Neural cell (in vitro differentiated cells): ENCODE measurements around the gene VAV3. TPM values are rescaled to one million over a fixed set of nuclear protein-coding genes. Genes with fewer than 3 reads are reported as not detected.

ENCODE experiments used
- H2AFZ ChIP-seq: fragments of 200-600, 300-800 bp; sonication (generic), shearing (Covaris generic); 2 replicates; pipeline ENCODE4 v1.6.0; 2014; ENCODE audit warnings: low read depth, mild to moderate bottlenecking, antibody characterized with exemption, low read length, moderate library complexity
- H3F3A ChIP-seq: fragments of 200-600 bp; shearing (Covaris generic); 2 replicates; pipeline ENCODE4 v1.6.1; 2016; ENCODE audit warnings: mild to moderate bottlenecking, moderate library complexity, mixed read lengths, antibody characterized with exemption, low read length; ENCODE audit not compliant: insufficient read depth, poor library complexity, severe bottlenecking
- H3K27ac ChIP-seq: fragments of 200-600, 300-800 bp; sonication (generic), shearing (Covaris generic); 2 replicates; pipeline ENCODE4 v1.5.1; 2014; ENCODE audit warnings: mild to moderate bottlenecking, low read length, moderate library complexity
- H3K27me3 ChIP-seq: fragments of 300-800, 200-600 bp; sonication (generic), shearing (Covaris generic); 2 replicates; pipeline ENCODE4 v1.6.0; 2014; ENCODE audit warnings: mild to moderate bottlenecking, low read depth, low read length, moderate library complexity; ENCODE audit not compliant: insufficient read depth
- H3K36me3 ChIP-seq: fragments of 300-800, 200-600 bp; sonication (generic), shearing (Covaris generic); 2 replicates; pipeline ENCODE4 v1.5.1; 2014; ENCODE audit warnings: mild to moderate bottlenecking, antibody characterized with exemption, low read length, moderate library complexity; ENCODE audit not compliant: insufficient read depth
- H3K4me2 ChIP-seq: fragments of 300-800, 200-600 bp; sonication (generic), shearing (Covaris generic); 2 replicates; pipeline ENCODE4 v1.6.0; 2014; ENCODE audit warnings: mild to moderate bottlenecking, low read length
- H3K4me3 ChIP-seq: fragments of 300-800, 200-600 bp; sonication (generic), shearing (Covaris generic); 2 replicates; pipeline ENCODE4 v1.5.1; 2014; ENCODE audit warnings: mild to moderate bottlenecking, low read length, moderate library complexity
- H3K79me2 ChIP-seq: fragments of 200-600 bp; shearing (Covaris generic); replicated peaks from 2 replicates; pipeline ENCODE4 v1.6.0; 2014; ENCODE audit warnings: mild to moderate bottlenecking, low read length, moderate library complexity; ENCODE audit not compliant: insufficient read depth
- H3K9ac ChIP-seq: fragments of 300-800, 200-600 bp; sonication (generic), shearing (Covaris generic); 2 replicates; pipeline ENCODE4 v1.6.1; 2016; ENCODE audit warnings: mild to moderate bottlenecking, low read length, mixed read lengths
- H3K9me2 ChIP-seq: fragments of 200-600 bp; shearing (Covaris generic); 2 replicates; pipeline ENCODE4 v1.6.1; 2016; ENCODE audit warnings: mild to moderate bottlenecking, low read length, mixed read lengths; ENCODE audit not compliant: insufficient read depth
- H3K9me3 ChIP-seq: fragments of 200-600, 300-800 bp; sonication (generic), shearing (Covaris generic); 2 replicates; pipeline ENCODE4 v1.6.1; 2016; ENCODE audit warnings: mild to moderate bottlenecking, mixed run types, low read length, moderate library complexity, mixed read lengths
- H4K20me1 ChIP-seq: fragments of 200-600 bp; shearing (Covaris generic); 2 replicates; pipeline ENCODE4 v1.6.1; 2016; ENCODE audit warnings: mild to moderate bottlenecking, mixed run types; ENCODE audit not compliant: insufficient read depth
- CTCF ChIP-seq: fragments of 450-650 bp; IDR thresholded peaks from 2 replicates; pipeline ENCODE4 v1.5.1; 2014; ENCODE audit warnings: antibody characterized with exemption, mild to moderate bottlenecking, moderate library complexity; ENCODE audit not compliant: poor library complexity, severe bottlenecking
- EP300 ChIP-seq: fragments of 450-650 bp; conservative IDR thresholded peaks from 2 replicates; pipeline ENCODE4 v1.6.1; 2014; ENCODE audit warnings: antibody characterized with exemption, mild to moderate bottlenecking, moderate library complexity; ENCODE audit not compliant: poor library complexity, severe bottlenecking
- EZH2 ChIP-seq: fragments of 200-600, 300-800 bp; shearing (Covaris generic), sonication (generic); IDR thresholded peaks from 2 replicates; pipeline ENCODE4 v1.6.1; 2014; ENCODE audit warnings: antibody characterized with exemption, low read length, borderline replicate concordance, mild to moderate bottlenecking; ENCODE audit not compliant: insufficient read depth, poor library complexity, severe bottlenecking
- MXI1 ChIP-seq: fragments of 450-650 bp; conservative IDR thresholded peaks from 2 replicates; pipeline ENCODE4 v1.6.1; 2014; ENCODE audit warnings: antibody characterized with exemption, mild to moderate bottlenecking; ENCODE audit not compliant: poor library complexity, severe bottlenecking
- POLR2AphosphoS5 ChIP-seq: IDR thresholded peaks from 2 replicates; pipeline ENCODE4 v1.6.1; 2012
- RAD21 ChIP-seq: fragments of 450-650 bp; conservative IDR thresholded peaks from 2 replicates; pipeline ENCODE4 v1.6.1; 2014; ENCODE audit warnings: antibody characterized with exemption, mild to moderate bottlenecking, moderate library complexity
- REST ChIP-seq: IDR thresholded peaks from 2 replicates; pipeline ENCODE4 v1.6.1; 2012; ENCODE audit warnings: borderline replicate concordance
- SMC3 ChIP-seq: fragments of 450-650 bp; conservative IDR thresholded peaks from 2 replicates; pipeline ENCODE4 v1.6.1; 2014; ENCODE audit warnings: antibody characterized with exemption, mild to moderate bottlenecking, moderate library complexity; ENCODE audit not compliant: poor library complexity
- TAF1 ChIP-seq: IDR thresholded peaks from 2 replicates; pipeline ENCODE4 v1.6.1; 2012; ENCODE audit warnings: low read depth
- polyA plus RNA-seq: library from polyadenylated mRNA; depleted of rRNA; stranded (reverse); fragments of >200 nt; gene quantifications from 2 replicates; pipeline ENCODE4 v1.2.3, GENCODE V29; 2014

The VAV3 gene
- polyA plus RNA-seq, 1 donor from 2014 or later = 7.6 TPM

GRCh38 chr1:107940017-107940577 is 24.9 kb downstream of the VAV3 start:
- TF ChIP-seq EP300 = no peak
- TF ChIP-seq SMC3 = no peak
- no peak for TF ChIP-seq RAD21
- TF ChIP-seq TAF1 = no peak
- TF ChIP-seq POLR2AphosphoS5 = no peak
- TF ChIP-seq CTCF = no peak
- TF ChIP-seq EZH2 = no peak
- no peak for TF ChIP-seq MXI1
- no peak for TF ChIP-seq REST
- no peak overlapping the region for H3K4me3 ChIP-seq
- no peak overlapping the region for H3K9ac ChIP-seq
- H3K9me3 ChIP-seq = no peaks in the 10 kb centered on the region
- H3K27ac ChIP-seq = no peak overlapping the region
- no peaks in the 10 kb centered on the region for H3F3A ChIP-seq
- H3K36me3 ChIP-seq = no peaks in the 10 kb centered on the region
- no peaks in the 10 kb centered on the region for H3K27me3 ChIP-seq
- no peaks in the 10 kb centered on the region for H4K20me1 ChIP-seq
- H3K4me2 ChIP-seq = no peak overlapping the region
- no peaks in the 10 kb centered on the region for H3K9me2 ChIP-seq
- no peaks in the 10 kb centered on the region for H3K79me2 ChIP-seq
- no peak overlapping the region for H2AFZ ChIP-seq

GRCh38 chr1:107939256-107939655 is 25.7 kb downstream of the VAV3 start:
- no peaks in the 10 kb centered on the region for H3K9me3 ChIP-seq
- H3K9me2 ChIP-seq = no peaks in the 10 kb centered on the region
- H3K27ac ChIP-seq = no peak overlapping the region
- no peaks in the 10 kb centered on the region for H3F3A ChIP-seq
- H3K4me3 ChIP-seq = no peak overlapping the region
- no peaks in the 10 kb centered on the region for H4K20me1 ChIP-seq
- no peak overlapping the region for H3K9ac ChIP-seq
- no peak overlapping the region for H2AFZ ChIP-seq
- H3K36me3 ChIP-seq = no peaks in the 10 kb centered on the region
- no peaks in the 10 kb centered on the region for H3K27me3 ChIP-seq
- TF ChIP-seq EZH2 (no peak), EP300 (no peak), SMC3 (no peak), RAD21 (no peak)
- no peak overlapping the region for H3K4me2 ChIP-seq
- H3K79me2 ChIP-seq = no peaks in the 10 kb centered on the region
